ENCODE measurements around the gene NOX5.

GRCh38 chr15:69037977-69038376 is 23.5 kb downstream of the NOX5 start:
- TF ChIP-seq EP300 (IDR thresholded peaks at IDR 0.05) (no peak), CTCF (IDR thresholded peaks at IDR 0.05) (no peak)
